NCI-H526 (cell line): ENCODE measurements around the gene ANKRD33B.
"Not testable (repeated sequence)": the region's sequence is repeated elsewhere in the genome, so short reads cannot be mapped to it uniquely, and the experiment has no call there.

Source experiments
- DNase-seq, 2 experiments: peaks; one replicate each; lab custom pipeline; 2025; lab: John Stamatoyannopoulos, UW

Gene ANKRD33B

GRCh38 chr5:10536931-10537579 is 26.8 kb upstream of the ANKRD33B start:
- DNase-seq: peak; percentile 45 to 75

- DNase-seq: peak; percentile 45 to 75
These were observed 26.2 kb upstream of the ANKRD33B start for GRCh38 chr5:10537624-10538023.

GRCh38 chr5:10538103-10538788 is 25.6 kb upstream of the ANKRD33B start:
- peak; percentile 63 to 64 for DNase-seq

- DNase-seq: peak; percentile 78
These were observed 24.8 kb upstream of the ANKRD33B start for GRCh38 chr5:10538789-10539686.

GRCh38 chr5:10539687-10539998 is 24.2 kb upstream of the ANKRD33B start:
- no peak for DNase-seq

- DNase-seq: no peak
These were observed 23.8 kb upstream of the ANKRD33B start for GRCh38 chr5:10540036-10540544.

GRCh38 chr5:10540951-10541646 is 22.8 kb upstream of the ANKRD33B start:
- no peak for DNase-seq

GRCh38 chr5:10542055-10542550 is 21.8 kb upstream of the ANKRD33B start:
- DNase-seq: no peak

- no peak for DNase-seq
These were observed 20.3 kb upstream of the ANKRD33B start for GRCh38 chr5:10543585-10544040.

- DNase-seq: no peak
These were observed 18.8 kb upstream of the ANKRD33B start for GRCh38 chr5:10545084-10545483.

GRCh38 chr5:10546186-10546585 is 17.7 kb upstream of the ANKRD33B start:
- DNase-seq: no peak

GRCh38 chr5:10548418-10549122 is 15.3 kb upstream of the ANKRD33B start:
- no peak for DNase-seq

GRCh38 chr5:10549123-10549514 is 14.8 kb upstream of the ANKRD33B start:
- not testable (repeated sequence) for DNase-seq

GRCh38 chr5:10550222-10550995 is 13.5 kb upstream of the ANKRD33B start:
- DNase-seq: no peak

- no peak for DNase-seq
These were observed 12.1 kb upstream of the ANKRD33B start for GRCh38 chr5:10551782-10552138.

- DNase-seq: no peak
These were observed 11.4 kb upstream of the ANKRD33B start for GRCh38 chr5:10552183-10553143.

GRCh38 chr5:10553476-10553875 is 10.4 kb upstream of the ANKRD33B start:
- no peak for DNase-seq

- peak; percentile 35 to 43 for DNase-seq
These were observed 8.6 kb upstream of the ANKRD33B start for GRCh38 chr5:10555277-10555684.

GRCh38 chr5:10556289-10556807 is 7.5 kb upstream of the ANKRD33B start:
- DNase-seq: no peak
